Muscle layer of colon (tissue), 2 donors: ENCODE measurements around the gene VRK2.
"Not testable (repeated sequence)": the region's sequence is repeated elsewhere in the genome, so short reads cannot be mapped to it uniquely, and the experiment has no call there.

Source experiments
- H3K27ac ChIP-seq: one replicate; pipeline ENCODE4 v1.7.0; 2013; ENCODE audit warnings: low read depth, mild to moderate bottlenecking, low read length, moderate library complexity
- H3K27me3 ChIP-seq, 2 donors: one replicate each; pipeline ENCODE4 v1.7.0; 2013; ENCODE audit warnings: low read length in 2 of 2, mild to moderate bottlenecking in 2 of 2; ENCODE audit not compliant: insufficient read depth in 2 of 2, control insufficient read depth in 1 of 2
- H3K36me3 ChIP-seq: one replicate; pipeline ENCODE4 v1.7.0; 2013; ENCODE audit warnings: mild to moderate bottlenecking, low read length; ENCODE audit not compliant: insufficient read depth
- H3K4me1 ChIP-seq: one replicate; pipeline ENCODE4 v1.7.0; 2013; ENCODE audit warnings: mild to moderate bottlenecking, low read length; ENCODE audit not compliant: insufficient read depth
- H3K4me3 ChIP-seq, 2 donors: one replicate each; pipeline ENCODE4 v1.7.0; 2013; ENCODE audit warnings: low read length in 2 of 2, low read depth in 1 of 2, mild to moderate bottlenecking in 1 of 2, moderate library complexity in 1 of 2
- H3K9ac ChIP-seq: one replicate; pipeline ENCODE4 v1.7.0; 2013; ENCODE audit warnings: low read length
- H3K9me3 ChIP-seq: one replicate; pipeline ENCODE4 v1.7.0; 2013; ENCODE audit warnings: mild to moderate bottlenecking, low read length
- donor health status: abdominal sarcoma.
- donor health status: Adenocarcinoma of cecum.

VRK2 gene

DNA sequence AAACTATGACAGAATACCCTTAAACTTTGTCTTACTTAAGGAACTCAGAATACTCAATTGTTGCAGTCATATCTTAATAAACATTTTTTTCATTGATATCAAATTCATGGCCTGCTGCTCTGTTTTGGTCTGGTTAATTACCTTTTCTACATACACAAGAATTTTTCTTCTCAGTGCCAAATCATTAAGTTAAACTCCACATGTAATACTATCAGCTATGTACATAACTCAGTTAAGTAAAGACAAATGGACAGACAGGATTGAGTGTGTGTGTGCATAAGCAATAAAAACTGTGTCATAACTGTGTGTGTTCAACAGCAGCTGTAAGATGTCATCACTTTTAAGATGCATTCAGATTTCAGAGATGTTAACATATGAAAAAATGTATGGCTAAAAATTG lies 34.4 kb downstream of the VRK2 start:
- H3K4me1 ChIP-seq, result no peaks in the 10 kb centered on the region
- no peak overlapping the region for H3K9ac ChIP-seq
- no peak overlapping the region for H3K4me3 ChIP-seq
- H3K27me3 ChIP-seq, result no peaks in the 10 kb centered on the region
- no peaks in the 10 kb centered on the region for H3K36me3 ChIP-seq
- no peak overlapping the region for H3K27ac ChIP-seq
- no peaks in the 10 kb centered on the region for H3K9me3 ChIP-seq

DNA sequence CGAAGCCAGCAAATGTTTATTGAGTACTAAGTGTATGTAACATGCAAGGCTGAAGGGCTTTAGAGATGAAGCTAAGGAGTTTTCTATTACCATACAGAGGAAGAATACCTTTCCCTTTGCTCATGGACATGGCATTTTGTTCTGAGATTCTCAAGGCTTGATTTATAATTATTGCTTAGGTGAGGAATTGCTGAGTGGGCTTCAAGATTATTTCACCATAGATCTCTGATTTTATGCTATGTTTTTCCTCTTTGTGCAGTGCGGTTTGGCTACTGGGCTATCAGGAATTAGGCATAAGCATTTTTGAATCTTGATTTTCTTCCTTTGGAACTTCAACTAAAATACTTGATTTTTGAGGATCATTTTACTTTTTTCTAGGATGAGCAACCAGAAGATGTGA lies 42.5 kb downstream of the VRK2 start:
- no peak overlapping the region for H3K4me3 ChIP-seq
- H3K36me3 ChIP-seq, result peaks cover 16% of the 10 kb centered on the region
- H3K27me3 ChIP-seq, result no peaks in the 10 kb centered on the region

GRCh38 chr2:58092772-58093171 lies 46.2 kb downstream of the VRK2 start:
- not testable (repeated sequence) for H3K4me3 ChIP-seq, H3K27me3 ChIP-seq, H3K9me3 ChIP-seq, H3K4me1 ChIP-seq, H3K27ac ChIP-seq, H3K9ac ChIP-seq
- H3K36me3 ChIP-seq, result peaks cover 16% of the 10 kb centered on the region

More for the DNA sequence above, 42.5 kb downstream of the VRK2 start:
- H3K9ac ChIP-seq, result no peak overlapping the region
- no peaks in the 10 kb centered on the region for H3K9me3 ChIP-seq
- no peaks in the 10 kb centered on the region for H3K4me1 ChIP-seq
- H3K27ac ChIP-seq, result no peak overlapping the region

GRCh38 chr2:58097025-58097424 lies 50.4 kb downstream of the VRK2 start:
- H3K4me1 ChIP-seq, result no peaks in the 10 kb centered on the region
- H3K4me3 ChIP-seq, result no peak overlapping the region
- H3K36me3 ChIP-seq, result no peaks in the 10 kb centered on the region
- no peaks in the 10 kb centered on the region for H3K9me3 ChIP-seq
- no peaks in the 10 kb centered on the region for H3K27me3 ChIP-seq
- H3K27ac ChIP-seq, result no peak overlapping the region
- H3K9ac ChIP-seq, result no peak overlapping the region

DNA sequence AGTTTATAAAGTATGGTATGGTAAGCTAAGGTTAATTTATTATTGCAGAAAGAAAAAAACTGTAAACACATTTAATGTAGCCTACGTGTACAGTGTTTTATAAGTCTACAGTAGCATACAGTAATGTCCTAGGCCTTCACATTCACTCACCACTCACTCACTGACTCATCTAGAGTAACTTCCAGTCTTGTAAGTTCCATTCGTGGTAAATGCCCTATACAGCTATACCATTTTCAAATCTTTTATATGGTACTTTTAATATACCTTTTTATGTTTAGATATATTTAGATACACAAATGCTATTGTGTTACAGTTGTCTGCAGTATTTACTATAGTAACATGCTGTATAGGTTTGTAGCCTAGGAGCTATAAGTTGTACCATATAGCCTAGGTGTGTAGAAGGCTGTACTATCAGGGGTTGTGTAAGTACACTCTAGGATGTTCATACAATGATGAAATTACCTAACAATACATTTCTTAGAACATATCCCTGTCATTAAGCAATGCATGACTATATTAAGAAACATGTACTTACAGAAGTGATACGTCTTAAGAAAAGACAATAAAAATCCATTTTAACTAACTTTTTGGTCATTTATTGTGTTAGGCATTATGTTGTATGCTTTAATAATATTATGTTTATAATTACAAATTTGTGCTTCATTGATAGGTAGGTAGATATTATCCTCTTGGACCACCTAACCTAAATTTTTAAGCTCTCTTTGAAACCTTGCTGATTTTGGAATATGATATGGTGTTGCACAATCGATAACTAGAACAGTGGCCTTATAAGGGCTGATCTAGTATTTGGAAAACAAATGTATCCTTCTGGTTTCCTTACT lies 51.9 kb downstream of the VRK2 start:
- no peak overlapping the region for H3K27ac ChIP-seq
- no peak overlapping the region for H3K4me3 ChIP-seq
- no peaks in the 10 kb centered on the region for H3K36me3 ChIP-seq
- no peak overlapping the region for H3K9ac ChIP-seq
- H3K9me3 ChIP-seq, result no peaks in the 10 kb centered on the region
- H3K27me3 ChIP-seq, result no peaks in the 10 kb centered on the region
- no peaks in the 10 kb centered on the region for H3K4me1 ChIP-seq

DNA sequence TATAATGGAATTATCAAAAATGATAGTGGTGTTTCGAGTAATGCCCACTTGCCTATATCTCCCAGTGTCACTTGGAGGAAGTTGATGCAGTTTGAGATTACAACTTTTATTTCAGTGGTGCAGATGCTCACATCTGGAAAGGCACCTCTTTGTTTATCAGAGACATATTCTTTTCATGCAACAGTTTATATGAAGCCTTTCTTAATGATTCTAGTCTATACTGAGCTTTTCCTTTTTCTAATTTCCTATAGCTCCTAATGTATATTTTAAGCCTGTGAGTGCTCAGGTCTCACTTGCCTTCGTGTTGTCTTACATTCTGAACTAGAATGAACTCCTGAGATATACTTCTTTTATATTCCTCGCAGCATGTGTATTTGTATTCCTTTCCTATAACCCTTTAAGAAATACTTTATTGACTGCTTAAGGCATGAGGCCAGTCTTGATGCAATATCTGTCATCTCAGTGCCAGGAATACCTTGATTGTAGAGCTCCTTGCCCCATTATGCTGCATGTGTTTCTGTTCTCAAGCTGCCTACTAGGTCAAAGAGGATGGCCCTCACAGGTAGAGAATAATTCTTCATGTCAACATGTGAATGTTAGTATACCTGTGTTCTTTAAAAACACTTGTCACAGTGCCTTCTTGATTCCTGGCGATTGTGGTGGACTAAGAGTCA lies 52.6 kb downstream of the VRK2 start:
- no peaks in the 10 kb centered on the region for H3K36me3 ChIP-seq
- H3K27ac ChIP-seq, result no peak overlapping the region
- no peaks in the 10 kb centered on the region for H3K9me3 ChIP-seq
- no peaks in the 10 kb centered on the region for H3K27me3 ChIP-seq
- H3K4me3 ChIP-seq, result no peak overlapping the region
- H3K4me1 ChIP-seq, result no peaks in the 10 kb centered on the region
- H3K9ac ChIP-seq, result no peak overlapping the region

- H3K36me3 ChIP-seq, result no peaks in the 10 kb centered on the region
- H3K9me3 ChIP-seq, result no peaks in the 10 kb centered on the region
- no peaks in the 10 kb centered on the region for H3K27me3 ChIP-seq
- no peak overlapping the region for H3K4me3 ChIP-seq
- H3K9ac ChIP-seq, result no peak overlapping the region
- no peak overlapping the region for H3K27ac ChIP-seq
- no peaks in the 10 kb centered on the region for H3K4me1 ChIP-seq
These were observed 54.9 kb downstream of the VRK2 start for GRCh38 chr2:58101500-58101899.

- no peak overlapping the region for H3K27ac ChIP-seq
- no peaks in the 10 kb centered on the region for H3K4me1 ChIP-seq
- no peak overlapping the region for H3K4me3 ChIP-seq
- H3K9me3 ChIP-seq, result no peaks in the 10 kb centered on the region
- H3K9ac ChIP-seq, result no peak overlapping the region
- H3K27me3 ChIP-seq, result no peaks in the 10 kb centered on the region
- H3K36me3 ChIP-seq, result no peaks in the 10 kb centered on the region
These were observed 60.3 kb downstream of the VRK2 start for GRCh38 chr2:58106896-58107295.

DNA sequence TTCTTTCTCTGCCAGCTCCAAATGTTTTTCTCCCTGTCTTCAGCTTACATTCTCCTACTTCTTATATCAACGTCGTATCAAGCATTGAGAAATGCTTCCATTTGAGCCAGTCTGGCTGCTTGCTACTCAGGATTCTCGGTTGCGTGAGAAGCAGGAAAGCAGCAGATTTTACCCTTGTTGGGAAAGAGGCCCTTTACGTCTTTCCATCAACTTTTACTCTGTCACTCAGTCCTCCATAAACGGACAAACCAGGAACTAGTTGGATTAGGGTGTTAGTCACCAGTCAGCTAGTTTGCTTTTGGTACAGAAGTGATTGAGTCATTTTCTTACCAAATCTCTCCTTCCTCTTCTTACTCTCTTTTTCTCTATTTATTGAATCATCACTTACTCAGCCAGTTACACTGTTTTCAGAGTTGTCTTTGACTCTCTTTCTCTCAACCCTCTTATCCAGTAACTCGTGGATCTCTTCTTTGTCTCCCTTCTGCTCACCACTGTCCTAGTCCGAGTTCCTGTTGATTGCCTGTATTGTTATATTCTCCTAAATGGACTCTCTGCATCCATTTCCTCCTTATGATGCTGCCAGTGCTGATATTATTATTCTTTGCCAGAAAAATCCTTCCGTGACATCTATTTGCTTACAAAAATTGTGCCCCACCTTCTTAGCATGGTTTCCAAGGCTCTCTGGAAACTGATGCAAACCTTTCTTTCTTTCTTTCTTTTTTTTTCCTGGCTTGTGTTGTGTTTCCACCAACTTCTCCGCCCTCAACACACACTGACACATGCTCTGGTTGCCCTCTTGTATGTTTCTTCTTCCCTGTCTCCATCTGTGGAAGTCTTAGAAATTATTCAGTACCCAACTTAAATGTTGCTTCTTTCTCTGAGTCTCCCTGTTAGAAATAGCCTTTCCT lies 61.5 kb downstream of the VRK2 start:
- H3K27me3 ChIP-seq, result no peaks in the 10 kb centered on the region
- H3K27ac ChIP-seq, result no peak overlapping the region
- no peak overlapping the region for H3K4me3 ChIP-seq
- no peak overlapping the region for H3K9ac ChIP-seq
- H3K9me3 ChIP-seq, result no peaks in the 10 kb centered on the region
- no peaks in the 10 kb centered on the region for H3K4me1 ChIP-seq
- no peaks in the 10 kb centered on the region for H3K36me3 ChIP-seq

DNA sequence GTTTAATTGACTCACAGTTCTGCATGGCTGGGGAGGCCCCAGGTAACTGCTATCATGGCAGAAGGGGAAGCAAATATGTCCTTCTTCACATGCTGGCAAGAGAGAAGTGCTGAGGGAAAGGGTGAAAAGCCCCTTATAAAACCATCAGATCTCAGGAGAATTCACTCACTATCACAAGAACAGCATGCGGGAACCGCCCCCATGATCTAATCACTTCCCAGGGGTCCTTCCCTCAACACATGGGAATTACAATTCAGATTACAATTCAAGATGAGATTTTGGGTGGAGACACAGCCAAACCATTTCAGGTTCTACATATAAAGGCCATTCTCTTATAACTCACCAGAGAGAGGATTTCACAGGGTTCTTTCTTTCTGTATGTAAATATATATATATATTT lies 62.9 kb downstream of the VRK2 start:
- H3K4me3 ChIP-seq, result no peak overlapping the region
- H3K4me1 ChIP-seq, result no peaks in the 10 kb centered on the region
- no peaks in the 10 kb centered on the region for H3K9me3 ChIP-seq
- H3K9ac ChIP-seq, result no peak overlapping the region
- no peaks in the 10 kb centered on the region for H3K27me3 ChIP-seq
- H3K27ac ChIP-seq, result no peak overlapping the region
- H3K36me3 ChIP-seq, result no peaks in the 10 kb centered on the region

DNA sequence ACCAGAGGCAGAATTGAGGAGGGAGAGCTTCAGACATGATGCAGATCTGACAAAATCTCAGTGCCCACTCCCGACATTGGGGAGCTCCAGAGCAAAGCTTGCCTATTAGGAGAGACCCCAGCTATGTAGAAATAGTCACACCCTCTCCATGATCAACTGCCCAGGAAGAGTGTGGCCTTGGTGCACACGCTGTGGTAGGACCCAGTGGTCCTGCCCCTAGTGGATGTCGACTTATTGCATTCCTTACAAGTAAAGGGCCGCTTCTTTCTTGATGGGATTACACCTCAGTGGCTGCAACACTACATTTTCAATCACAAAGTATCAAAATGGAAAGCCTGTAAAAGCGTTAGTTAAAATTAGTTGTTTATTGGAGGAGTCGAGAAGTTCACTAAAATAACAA lies 64.2 kb downstream of the VRK2 start:
- Histone ChIP-seq H3K27ac (no peak overlapping the region), H3K4me3 (no peak overlapping the region), H3K9ac (no peak overlapping the region), H3K36me3 (no peaks in the 10 kb centered on the region), H3K9me3 (no peaks in the 10 kb centered on the region), H3K4me1 (no peaks in the 10 kb centered on the region), H3K27me3 (no peaks in the 10 kb centered on the region)
